H9 (cell line): ENCODE results near the gene ARFGAP1. TPM values are rescaled to one million over a fixed set of nuclear protein-coding genes. Genes with fewer than 3 reads are reported as not detected.

Experiments used
- DNase-seq: peaks from one replicate; pipeline ENCODE4 v3.0.0-alpha.2; 2017
- H2AFZ ChIP-seq: one replicate; pipeline ENCODE4 v1.6.1; 2013; ENCODE audit warnings: mild to moderate bottlenecking, low read length, control low read depth, moderate library complexity
- H2AK5ac ChIP-seq: 2 replicates; pipeline ENCODE4 v1.6.1; 2013; ENCODE audit warnings: low read length, control low read depth, mixed read lengths; ENCODE audit not compliant: insufficient read length
- H2BK120ac ChIP-seq: one replicate; pipeline ENCODE4 v1.6.1; 2013; ENCODE audit warnings: low read depth, mild to moderate bottlenecking, low read length, control low read depth, inconsistent platforms; ENCODE audit not compliant: poor library complexity, severe bottlenecking
- H2BK12ac ChIP-seq: 2 replicates; pipeline ENCODE4 v1.6.1; 2013; ENCODE audit warnings: low read length, control low read depth, mixed read lengths, low read depth; ENCODE audit not compliant: insufficient read length
- H2BK15ac ChIP-seq: 2 replicates; pipeline ENCODE4 v1.6.1; 2013; ENCODE audit warnings: low read depth, low read length, control low read depth
- H2BK20ac ChIP-seq: one replicate; pipeline ENCODE4 v1.6.1; 2013; ENCODE audit warnings: low read depth, mild to moderate bottlenecking, low read length, control low read depth, inconsistent platforms; ENCODE audit not compliant: poor library complexity, severe bottlenecking
- H2BK5ac ChIP-seq: 2 replicates; pipeline ENCODE4 v1.6.1; 2013; ENCODE audit warnings: low read length, control low read depth, mixed read lengths; ENCODE audit not compliant: insufficient read length
- H3K14ac ChIP-seq: 2 replicates; pipeline ENCODE4 v1.6.1; 2013; ENCODE audit warnings: low read length, control low read depth; ENCODE audit not compliant: insufficient read depth
- H3K18ac ChIP-seq: 2 replicates; pipeline ENCODE4 v1.6.1; 2013; ENCODE audit warnings: low read depth, mild to moderate bottlenecking, mixed read lengths, low read length, control low read depth; ENCODE audit not compliant: insufficient read length
- H3K23ac ChIP-seq: 2 replicates; pipeline ENCODE4 v1.6.1; 2013; ENCODE audit warnings: low read length, control low read depth, mixed read lengths, low read depth; ENCODE audit not compliant: insufficient read length
- H3K23me2 ChIP-seq: 2 replicates; pipeline ENCODE4 v1.6.1; 2013; ENCODE audit warnings: low read depth, mild to moderate bottlenecking, mixed read lengths, low read length, control low read depth; ENCODE audit not compliant: insufficient read length, poor library complexity, severe bottlenecking
- H3K27ac ChIP-seq: 2 replicates; pipeline ENCODE4 v1.5.1; 2013; ENCODE audit warnings: low read length, control low read depth, mixed read lengths, low read depth; ENCODE audit not compliant: insufficient read length
- H3K27me3 ChIP-seq: 2 replicates; pipeline ENCODE4 v1.6.1; 2013; ENCODE audit warnings: low read length, control low read depth, inconsistent platforms; ENCODE audit not compliant: insufficient read depth
- H3K4ac ChIP-seq: 2 replicates; pipeline ENCODE4 v1.6.1; 2013; ENCODE audit warnings: low read depth, mild to moderate bottlenecking, control low read depth, inconsistent platforms, low read length, moderate library complexity
- H3K4me1 ChIP-seq: 2 replicates; pipeline ENCODE4 v1.6.1; 2013; ENCODE audit warnings: low read length, control low read depth, inconsistent platforms; ENCODE audit not compliant: insufficient read depth
- H3K4me2 ChIP-seq: 2 replicates; pipeline ENCODE4 v1.6.1; 2013; ENCODE audit warnings: low read length, control low read depth, mixed read lengths; ENCODE audit not compliant: insufficient read length, insufficient read depth
- H3K56ac ChIP-seq: 2 replicates; pipeline ENCODE4 v1.6.1; 2013; ENCODE audit warnings: low read depth, mild to moderate bottlenecking, mixed read lengths, low read length, control low read depth; ENCODE audit not compliant: insufficient read length
- H3K79me1 ChIP-seq: 2 replicates; pipeline ENCODE4 v1.6.1; 2013; ENCODE audit warnings: low read depth, mild to moderate bottlenecking, moderate library complexity, low read length, control low read depth, inconsistent platforms; ENCODE audit not compliant: insufficient read depth, poor library complexity, severe bottlenecking
- H3K79me2 ChIP-seq: 2 replicates; pipeline ENCODE4 v1.6.1; 2013; ENCODE audit warnings: low read length, control low read depth, inconsistent platforms; ENCODE audit not compliant: insufficient read depth
- H3K9ac ChIP-seq: 2 replicates; pipeline ENCODE4 v1.6.1; 2013; ENCODE audit warnings: low read length, control low read depth, mixed read lengths; ENCODE audit not compliant: insufficient read length; ENCODE audit errors: extremely low read depth
- H3K9me3 ChIP-seq: one replicate; pipeline ENCODE4 v1.6.1; 2013; ENCODE audit warnings: low read depth, low read length, inconsistent platforms; ENCODE audit not compliant: control insufficient read depth
- H3T11ph ChIP-seq: one replicate; pipeline ENCODE4 v1.6.1; 2013; ENCODE audit warnings: mild to moderate bottlenecking, low read length, control low read depth, inconsistent platforms
- H4K20me1 ChIP-seq: one replicate; pipeline ENCODE4 v1.6.1; 2013; ENCODE audit not compliant: control insufficient read depth, insufficient read length, insufficient read depth
- H4K5ac ChIP-seq: 2 replicates; pipeline ENCODE4 v1.6.1; 2013; ENCODE audit warnings: low read depth, mild to moderate bottlenecking, mixed read lengths, low read length, control low read depth; ENCODE audit not compliant: insufficient read length
- H4K8ac ChIP-seq: replicated peaks from 2 replicates; pipeline ENCODE4 v1.6.1; 2013; ENCODE audit warnings: low read length, control low read depth, mixed read lengths, low read depth; ENCODE audit not compliant: insufficient read length
- H4K91ac ChIP-seq: 2 replicates; pipeline ENCODE4 v1.6.1; 2013; ENCODE audit warnings: low read depth, mild to moderate bottlenecking, moderate library complexity, mixed read lengths, low read length, control low read depth; ENCODE audit not compliant: insufficient read length
- H3K27ac Mint-ChIP-seq, 3 experiments: 2 replicates in 2 of 3; 3 replicates in 1 of 3; pipeline ENCODE4 v1.8.0; 2020 to 2021; ENCODE audit warnings: mixed read lengths in 3 of 3, mild to moderate bottlenecking in 1 of 3, moderate library complexity in 1 of 3
- H3K27me3 Mint-ChIP-seq: 2 replicates; pipeline ENCODE4 v1.8.0; 2021; ENCODE audit warnings: low read depth, mild to moderate bottlenecking, moderate library complexity, mixed read lengths
- H3K36me3 Mint-ChIP-seq, 3 experiments: 2 replicates in 2 of 3; 3 replicates in 1 of 3; pipeline ENCODE4 v1.8.0; 2020 to 2021; ENCODE audit warnings: low read depth in 3 of 3, mixed read lengths in 3 of 3; ENCODE audit not compliant: insufficient read depth in 1 of 3
- H3K4me1 Mint-ChIP-seq, 2 experiments: 2 replicates each; pipeline ENCODE4 v1.8.0; 2020; ENCODE audit warnings: mixed read lengths in 2 of 2
- H3K4me3 Mint-ChIP-seq, 2 experiments: 2 replicates in 1 of 2; 3 replicates in 1 of 2; pipeline ENCODE4 v1.8.0; 2020 to 2021; ENCODE audit warnings: mild to moderate bottlenecking in 2 of 2, mixed read lengths in 2 of 2, moderate library complexity in 1 of 2
- H3K9me3 Mint-ChIP-seq, 2 experiments: 2 replicates in 1 of 2; 3 replicates in 1 of 2; pipeline ENCODE4 v1.8.0; 2020; ENCODE audit warnings: mild to moderate bottlenecking in 2 of 2, mixed read lengths in 2 of 2, moderate library complexity in 1 of 2
- CTCF ChIP-seq: fragments of 200-600 bp; sonication (generic); conservative IDR thresholded peaks from 3 replicates; pipeline ENCODE4 v1.8.0; 2021; ENCODE audit warnings: antibody characterized with exemption, mild to moderate bottlenecking
- WGBS: extraction: QIAGEN DNeasy Blood & Tissue Kit; methylation state at CpG from one replicate; pipeline ENCODE4 v1.1.7; 2013; ENCODE audit warnings: missing lambda C conversion rate, low lambda C conversion rate, mixed read lengths; ENCODE audit not compliant: insufficient read length; ENCODE audit errors: extremely low coverage; 5-methylcytosine and 5-hydroxymethylcytosine counted together
- total RNA-seq: library from RNA; stranded (reverse); gene quantifications from 2 replicates; pipeline ENCODE4 v1.2.1, GENCODE V29; 2021

ARFGAP1 gene
- total RNA-seq, 1 experiment from 2014 or later = 114 TPM

DNA sequence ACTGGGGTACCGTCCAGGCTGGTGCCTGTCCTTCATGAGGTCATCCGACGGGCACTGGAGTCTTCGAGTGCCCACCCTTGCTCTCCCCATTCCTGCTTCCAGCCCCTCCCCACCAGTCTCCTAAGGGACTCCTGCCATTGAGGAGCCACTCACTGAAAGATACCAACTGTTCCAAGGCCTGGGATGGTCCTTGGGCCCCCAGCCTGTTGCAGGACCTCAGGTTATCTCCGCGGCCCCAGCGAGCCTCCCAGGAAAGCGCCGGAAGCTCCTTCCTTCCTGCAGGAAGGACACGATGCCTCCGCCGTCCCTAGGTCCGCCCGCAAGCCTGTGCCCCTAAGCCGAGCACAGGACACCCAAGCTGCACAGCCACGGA is 19.6 kb upstream of the ARFGAP1 start:
- H2BK5ac ChIP-seq = no peak overlapping the region
- H3K4me1 Mint-ChIP-seq = peaks cover 37 to 39% of the 10 kb centered on the region in 2 experiments
- H3K27ac ChIP-seq = no peak overlapping the region
- H3K18ac ChIP-seq = no peak overlapping the region
- no peak overlapping the region for H3K14ac ChIP-seq
- H4K8ac ChIP-seq = no peak overlapping the region
- peak overlapping the region; percentile 60 to 73 for H3K4me3 Mint-ChIP-seq
- no peak overlapping the region for H2BK15ac ChIP-seq
- peaks cover 0 to 4% (median 0%) of the 10 kb centered on the region in 3 experiments; a peak in 1 of 7 replicates for H3K36me3 Mint-ChIP-seq
- H4K5ac ChIP-seq = no peak overlapping the region
- H3K9me3 Mint-ChIP-seq = peaks cover 2 to 5% of the 10 kb centered on the region in 2 experiments; a peak in 3 of 5 replicates
- no peak overlapping the region for H3K56ac ChIP-seq
- no peak overlapping the region for H2BK120ac ChIP-seq
- H3K79me1 ChIP-seq = no peaks in the 10 kb centered on the region
- no peak overlapping the region for H3K4ac ChIP-seq
- H2AFZ ChIP-seq = no peak overlapping the region
- H3K23me2 ChIP-seq = peaks cover 15% of the 10 kb centered on the region
- H3K4me1 ChIP-seq = no peaks in the 10 kb centered on the region
- H3K9me3 ChIP-seq = no peaks in the 10 kb centered on the region
- WGBS = no CpG with 5 or more reads among the region's 16 CpGs
- no peak overlapping the region for H3T11ph ChIP-seq
- H3K27me3 Mint-ChIP-seq = peaks cover 58% of the 10 kb centered on the region
- no peak overlapping the region for H2BK20ac ChIP-seq
- no peaks in the 10 kb centered on the region for H4K20me1 ChIP-seq
- no peak for DNase-seq
- H2AK5ac ChIP-seq = no peak overlapping the region
- no peak for TF ChIP-seq CTCF
- no peak overlapping the region for H3K23ac ChIP-seq
- peaks cover 4% of the 10 kb centered on the region; the same call in 1 of the 2 replicates for H3K27me3 ChIP-seq
- peak overlapping the region; percentile 49 for H3K4me2 ChIP-seq
- H4K91ac ChIP-seq = no peak overlapping the region
- no peaks in the 10 kb centered on the region for H3K79me2 ChIP-seq
- no peak overlapping the region for H2BK12ac ChIP-seq
- H3K27ac Mint-ChIP-seq = no peak overlapping the region; a peak in 1 of 7 replicates
- no peak overlapping the region for H3K9ac ChIP-seq
